HG03039 (cell line): ENCODE measurements around the gene MYO5B.
"Not testable (repeated sequence)": the region's sequence is repeated elsewhere in the genome, so short reads cannot be mapped to it uniquely, and the experiment has no call there.

Experiments
- ATAC-seq: cut with Tn5 transposase; IDR thresholded peaks from one replicate; pipeline ENCODE4 v1.9.1; 2021; ENCODE audit warnings: mild to moderate bottlenecking, moderate library complexity; ENCODE audit not compliant: unreplicated experiment

MYO5B gene

GRCh38 chr18:50107468-50107977 lies 87.4 kb downstream of the MYO5B start:
- no peak for ATAC-seq

- ATAC-seq: no peak
Observed at GRCh38 chr18:50105027-50105426, 89.9 kb downstream of the MYO5B start.

GRCh38 chr18:50104421-50104820 lies 90.5 kb downstream of the MYO5B start:
- no peak for ATAC-seq

- ATAC-seq: no peak
Observed at GRCh38 chr18:50099725-50100407, 95.1 kb downstream of the MYO5B start.

GRCh38 chr18:50097702-50098101 lies 97.2 kb downstream of the MYO5B start:
- no peak for ATAC-seq

- ATAC-seq: no peak
Observed at GRCh38 chr18:50096766-50097435, 98.0 kb downstream of the MYO5B start.

- not testable (repeated sequence) for ATAC-seq
Observed at GRCh38 chr18:50094786-50095185, 100.2 kb downstream of the MYO5B start.

GRCh38 chr18:50094221-50094773 lies 100.7 kb downstream of the MYO5B start:
- no peak for ATAC-seq

- no peak for ATAC-seq
Observed at GRCh38 chr18:50093366-50094064, 101.4 kb downstream of the MYO5B start.

GRCh38 chr18:50092245-50092805 lies 102.6 kb downstream of the MYO5B start:
- ATAC-seq: no peak

- no peak for ATAC-seq
Observed at GRCh38 chr18:50091509-50092244, 103.3 kb downstream of the MYO5B start.

- no peak for ATAC-seq
Observed at GRCh38 chr18:50090370-50091312, 104.3 kb downstream of the MYO5B start.

GRCh38 chr18:50089702-50090101 lies 105.2 kb downstream of the MYO5B start:
- no peak for ATAC-seq

- ATAC-seq: no peak
Observed at GRCh38 chr18:50083708-50084107, 111.2 kb downstream of the MYO5B start.

- no peak for ATAC-seq
Observed at GRCh38 chr18:50080932-50081560, 113.9 kb downstream of the MYO5B start.

GRCh38 chr18:50080316-50080715 lies 114.6 kb downstream of the MYO5B start:
- ATAC-seq: no peak

- no peak for ATAC-seq
Observed at GRCh38 chr18:50079571-50080295, 115.2 kb downstream of the MYO5B start.

- ATAC-seq: no peak
Observed at GRCh38 chr18:50076277-50076676, 118.7 kb downstream of the MYO5B start.
